ENCODE results near the gene NDST4. TPM values are rescaled to one million over a fixed set of nuclear protein-coding genes. Genes with fewer than 3 reads are reported as not detected.

NDST4 gene
- total RNA-seq, 1 experiment from 2014 or later, result not detected

- H2AK5ac ChIP-seq (ENCODE audit: insufficient read length, low read length), result no peak overlapping the region
- H2BK20ac ChIP-seq (ENCODE audit: low read depth, low read length, poor library complexity, severe bottlenecking), result no peak overlapping the region
- no peak overlapping the region for H3K4ac ChIP-seq (ENCODE audit: low read depth, low read length)
- no peak overlapping the region for H2BK5ac ChIP-seq (ENCODE audit: insufficient read length, low read length)
- H3T11ph ChIP-seq (ENCODE audit: low read length), result no peak overlapping the region
- no peaks in the 10 kb centered on the region for H3K4me1 ChIP-seq (ENCODE audit: insufficient read depth, low read length)
- H4K5ac ChIP-seq (ENCODE audit: insufficient read length, low read depth, low read length), result no peak overlapping the region
- H3K79me2 ChIP-seq (ENCODE audit: insufficient read depth, low read length), result no peaks in the 10 kb centered on the region
- TF ChIP-seq, protein P1, sequence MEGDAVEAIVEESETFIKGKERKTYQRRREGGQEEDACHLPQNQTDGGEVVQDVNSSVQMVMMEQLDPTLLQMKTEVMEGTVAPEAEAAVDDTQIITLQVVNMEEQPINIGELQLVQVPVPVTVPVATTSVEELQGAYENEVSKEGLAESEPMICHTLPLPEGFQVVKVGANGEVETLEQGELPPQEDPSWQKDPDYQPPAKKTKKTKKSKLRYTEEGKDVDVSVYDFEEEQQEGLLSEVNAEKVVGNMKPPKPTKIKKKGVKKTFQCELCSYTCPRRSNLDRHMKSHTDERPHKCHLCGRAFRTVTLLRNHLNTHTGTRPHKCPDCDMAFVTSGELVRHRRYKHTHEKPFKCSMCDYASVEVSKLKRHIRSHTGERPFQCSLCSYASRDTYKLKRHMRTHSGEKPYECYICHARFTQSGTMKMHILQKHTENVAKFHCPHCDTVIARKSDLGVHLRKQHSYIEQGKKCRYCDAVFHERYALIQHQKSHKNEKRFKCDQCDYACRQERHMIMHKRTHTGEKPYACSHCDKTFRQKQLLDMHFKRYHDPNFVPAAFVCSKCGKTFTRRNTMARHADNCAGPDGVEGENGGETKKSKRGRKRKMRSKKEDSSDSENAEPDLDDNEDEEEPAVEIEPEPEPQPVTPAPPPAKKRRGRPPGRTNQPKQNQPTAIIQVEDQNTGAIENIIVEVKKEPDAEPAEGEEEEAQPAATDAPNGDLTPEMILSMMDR (conservative IDR thresholded peaks at IDR 0.05), result no peak
- Mint-ChIP-seq H3K4me3 (no peak overlapping the region), H3K4me1 (no peaks in the 10 kb centered on the region), H3K27me3 (ENCODE audit: low read depth) (no peaks in the 10 kb centered on the region; the same call in 1 of the 2 replicates), H3K27ac (no peak overlapping the region), H3K9me3 (peaks cover 22% of the 10 kb centered on the region in 2 experiments), H3K36me3 (ENCODE audit: insufficient read depth in 1 of 3, low read depth in 3 of 3) (peaks cover 14 to 22% (median 15%) of the 10 kb centered on the region in 3 experiments)
- H4K8ac ChIP-seq (replicated peaks; ENCODE audit: insufficient read length, low read depth, low read length), result no peak overlapping the region
- H4K20me1 ChIP-seq (ENCODE audit: control insufficient read depth, insufficient read depth, insufficient read length), result no peaks in the 10 kb centered on the region
- no peaks in the 10 kb centered on the region for H3K79me1 ChIP-seq (ENCODE audit: insufficient read depth, low read depth, low read length, poor library complexity, severe bottlenecking)
- H3K23ac ChIP-seq (ENCODE audit: insufficient read length, low read depth, low read length), result no peak overlapping the region
- no peak overlapping the region for H2BK15ac ChIP-seq (ENCODE audit: low read depth, low read length)
- peaks cover 18% of the 10 kb centered on the region for H3K9me3 ChIP-seq (ENCODE audit: control insufficient read depth, low read depth, low read length)
- H2AFZ ChIP-seq (ENCODE audit: low read length), result no peak overlapping the region
- no peak overlapping the region for H4K91ac ChIP-seq (ENCODE audit: insufficient read length, low read depth, low read length)
- H3K4me2 ChIP-seq (ENCODE audit: insufficient read depth, insufficient read length, low read length), result no peak overlapping the region
- H3K23me2 ChIP-seq (ENCODE audit: insufficient read length, low read depth, low read length, poor library complexity, severe bottlenecking), result no peaks in the 10 kb centered on the region
- H3K27me3 ChIP-seq (ENCODE audit: insufficient read depth, low read length), result no peaks in the 10 kb centered on the region
- no peak overlapping the region for H3K56ac ChIP-seq (ENCODE audit: insufficient read length, low read depth, low read length)
- H3K18ac ChIP-seq (ENCODE audit: insufficient read length, low read depth, low read length), result no peak overlapping the region
- no peak overlapping the region for H3K27ac ChIP-seq (ENCODE audit: insufficient read length, low read depth, low read length)
- no peak for DNase-seq
- no peak overlapping the region for H3K9ac ChIP-seq (ENCODE audit: extremely low read depth, insufficient read length, low read length)
- H2BK120ac ChIP-seq (ENCODE audit: low read depth, low read length, poor library complexity, severe bottlenecking), result no peak overlapping the region
- WGBS (ENCODE audit: extremely low coverage, insufficient read length, low lambda C conversion rate), result no CpG with 5 or more reads among the region's 2 CpGs
- H3K14ac ChIP-seq (ENCODE audit: insufficient read depth, low read length), result no peak overlapping the region
- no peak overlapping the region for H2BK12ac ChIP-seq (ENCODE audit: insufficient read length, low read depth, low read length)
Measured at GRCh38 chr4:115082633-115083032, 30.8 kb downstream of the NDST4 start.

Data from H9 (cell line).